Measurements from ENCODE around the gene ZNF684. TPM values are rescaled to one million over a fixed set of nuclear protein-coding genes. Genes with fewer than 3 reads are reported as not detected.
"Not testable (repeated sequence)": the region's sequence is repeated elsewhere in the genome, so short reads cannot be mapped to it uniquely, and the experiment has no call there.

ZNF684 gene
- total RNA-seq, 1 donor from 2014 or later: 0.85 TPM

- no peak overlapping the region for H3K27ac ChIP-seq
- intact Hi-C loops (cut with DNase I): no loop called here
- H3K9me3 ChIP-seq: no peaks in the 10 kb centered on the region
- no peaks in the 10 kb centered on the region for H3K4me1 ChIP-seq
- H3K4me3 ChIP-seq: no peak overlapping the region
- no peak for TF ChIP-seq CTCF (IDR thresholded peaks at IDR 0.05)
- H3K27me3 ChIP-seq: no peaks in the 10 kb centered on the region
- no peaks in the 10 kb centered on the region for H3K36me3 ChIP-seq
- DNase-seq (ENCODE audit: low spot score in 2 of 2): no peak
These were observed 30.7 kb downstream of the ZNF684 start for GRCh38 chr1:40562185-40562584.

- no peak overlapping the region for H3K4me3 ChIP-seq
- TF ChIP-seq CTCF (IDR thresholded peaks at IDR 0.05): no peak
- intact Hi-C loops (cut with DNase I): no loop called here
- H3K36me3 ChIP-seq: no peaks in the 10 kb centered on the region
- no peaks in the 10 kb centered on the region for H3K27me3 ChIP-seq
- H3K9me3 ChIP-seq: no peaks in the 10 kb centered on the region
- H3K27ac ChIP-seq: no peak overlapping the region
- no peak for DNase-seq (ENCODE audit: low spot score in 2 of 2)
- H3K4me1 ChIP-seq: no peaks in the 10 kb centered on the region
These were observed 31.8 kb downstream of the ZNF684 start for GRCh38 chr1:40563266-40563665.

GRCh38 chr1:40564506-40564905 lies 33.1 kb downstream of the ZNF684 start:
- DNase-seq (ENCODE audit: low spot score in 2 of 2): no peak
- Histone ChIP-seq H3K36me3 (no peaks in the 10 kb centered on the region), H3K27me3 (no peaks in the 10 kb centered on the region), H3K4me3 (no peak overlapping the region), H3K9me3 (no peaks in the 10 kb centered on the region), H3K4me1 (no peaks in the 10 kb centered on the region), H3K27ac (no peak overlapping the region)
- no peak for TF ChIP-seq CTCF (IDR thresholded peaks at IDR 0.05)
- intact Hi-C loops (cut with DNase I): no loop called here

- H3K27ac ChIP-seq: no peak overlapping the region
- no peak for DNase-seq (ENCODE audit: low spot score in 2 of 2)
- H3K36me3 ChIP-seq: no peaks in the 10 kb centered on the region
- no peaks in the 10 kb centered on the region for H3K9me3 ChIP-seq
- no peaks in the 10 kb centered on the region for H3K27me3 ChIP-seq
- no peak for TF ChIP-seq CTCF (IDR thresholded peaks at IDR 0.05)
- no peak overlapping the region for H3K4me3 ChIP-seq
- H3K4me1 ChIP-seq: no peaks in the 10 kb centered on the region
- intact Hi-C loops (cut with DNase I): no loop called here
These were observed 33.5 kb downstream of the ZNF684 start for GRCh38 chr1:40564913-40565312.

- intact Hi-C loops (cut with DNase I): no loop called here
- no peaks in the 10 kb centered on the region for H3K36me3 ChIP-seq
- no peaks in the 10 kb centered on the region for H3K4me1 ChIP-seq
- no peak overlapping the region for H3K27ac ChIP-seq
- TF ChIP-seq CTCF (IDR thresholded peaks at IDR 0.05): no peak
- no peaks in the 10 kb centered on the region for H3K27me3 ChIP-seq
- no peak for DNase-seq (ENCODE audit: low spot score in 2 of 2)
- no peak overlapping the region for H3K4me3 ChIP-seq
- H3K9me3 ChIP-seq: no peaks in the 10 kb centered on the region
These were observed 36.4 kb downstream of the ZNF684 start for GRCh38 chr1:40567825-40568224.

- H3K27ac ChIP-seq; H3K27me3 ChIP-seq; H3K4me3 ChIP-seq; DNase-seq (ENCODE audit: low spot score in 2 of 2); intact Hi-C loops (cut with DNase I); H3K4me1 ChIP-seq; H3K9me3 ChIP-seq; H3K36me3 ChIP-seq: not testable (repeated sequence)
These were observed 43.4 kb downstream of the ZNF684 start for GRCh38 chr1:40574805-40575204.

Data from ascending aorta (tissue), 2 donors.